Keratinocyte (primary cell): ENCODE results near the gene ADRB1.

Source experiments
- CTCF ChIP-seq, 3 experiments: IDR thresholded peaks in 1 of 3; conservative IDR thresholded peaks in 1 of 3; optimal IDR thresholded peaks in 1 of 3; 2 replicates in 2 of 3; 3 replicates in 1 of 3; pipeline versions ENCODE3 to v1.5.1; 2011; ENCODE audit warnings: low read length in 3 of 3, mild to moderate bottlenecking in 3 of 3, moderate library complexity in 2 of 3, control low read depth in 1 of 3, inconsistent platforms in 1 of 3; ENCODE audit not compliant: insufficient read depth in 2 of 3; ENCODE audit errors: extremely low read depth in 1 of 3
- EZH2 ChIP-seq: IDR thresholded peaks from one replicate; pipeline ENCODE4 v1.6.1; 2012; ENCODE audit warnings: inconsistent platforms, mild to moderate bottlenecking, low read length, moderate library complexity

DNA sequence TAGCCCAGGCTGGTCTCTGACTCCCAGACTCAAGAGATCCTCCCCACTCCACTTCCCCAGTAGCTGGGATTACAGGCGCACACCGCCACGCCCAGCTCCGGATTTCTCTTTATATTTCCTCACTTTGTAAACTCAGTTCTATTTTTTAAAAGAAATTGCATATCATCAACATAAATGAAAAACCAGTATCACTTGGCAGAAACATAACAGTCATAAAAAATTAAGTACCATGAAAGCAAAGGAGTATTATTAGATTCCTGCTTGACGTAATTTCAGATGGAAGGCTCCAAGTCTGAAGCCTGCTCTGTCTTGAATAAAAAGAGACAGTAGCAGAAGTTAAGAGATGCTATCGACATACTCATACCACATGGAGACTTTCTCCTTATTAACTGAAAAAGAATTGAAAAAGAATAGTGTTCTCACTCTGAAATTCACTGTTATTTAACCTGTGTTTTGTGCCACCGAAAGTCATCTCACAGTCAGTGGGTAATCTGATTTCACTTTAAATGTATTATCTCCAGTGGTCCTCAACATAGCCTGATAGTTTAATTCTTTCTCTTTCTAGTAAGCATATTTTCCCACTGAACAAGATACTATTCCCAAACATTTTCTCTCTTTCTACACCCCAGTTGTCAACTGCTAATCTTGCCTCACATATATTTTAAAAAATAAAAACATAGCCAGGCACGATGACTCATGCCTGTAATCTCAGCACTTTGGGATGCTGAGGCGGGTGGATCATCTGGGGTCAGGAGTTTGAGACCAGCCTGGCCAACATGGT is 40.3 kb upstream of the ADRB1 start:
- TF ChIP-seq CTCF (optimal IDR thresholded peaks at IDR 0.05 in 1 of 3, IDR thresholded peaks at IDR 0.05 in 1 of 3, conservative IDR thresholded peaks at IDR 0.05 in 1 of 3; ENCODE audit: extremely low read depth in 1 of 3, insufficient read depth in 2 of 3, low read length in 3 of 3), result no peak
- TF ChIP-seq EZH2, result no peak
